NCI-H748 (cell line): ENCODE measurements around the gene NAV2.
A peak's percentile ranks its signal among the peaks of the same experiment; 100 is the strongest.

Experiments
- DNase-seq: peaks from one replicate; lab custom pipeline; 2025; ENCODE audit not compliant: unreplicated experiment; lab: John Stamatoyannopoulos, UW

The NAV2 gene

GRCh38 chr11:20161923-20162744 lies 449.5 kb downstream of the NAV2 start:
- DNase-seq: peak; percentile 25

- DNase-seq: peak; percentile 69
Observed at GRCh38 chr11:20162824-20163782, 450.5 kb downstream of the NAV2 start.

- DNase-seq: peak; percentile 41
Observed at GRCh38 chr11:20163783-20164481, 451.3 kb downstream of the NAV2 start.
